Osteocyte (in vitro differentiated cells): Measurements from ENCODE around the gene BAMBI. TPM values are rescaled to one million over a fixed set of nuclear protein-coding genes. Genes with fewer than 3 reads are reported as not detected.

ENCODE experiments used
- DNase-seq: peaks from one replicate; pipeline ENCODE4 v3.0.0; 2021; ENCODE audit warnings: mixed read lengths; ENCODE audit not compliant: unreplicated experiment; ENCODE audit errors: extremely low spot score
- H3K27ac Mint-ChIP-seq: one replicate; pipeline ENCODE4 v1.8.0; 2021; ENCODE audit warnings: mild to moderate bottlenecking, mixed read lengths; ENCODE audit not compliant: unreplicated experiment
- H3K27me3 Mint-ChIP-seq: one replicate; pipeline ENCODE4 v1.8.0; 2021; ENCODE audit warnings: mixed read lengths; ENCODE audit not compliant: unreplicated experiment
- H3K36me3 Mint-ChIP-seq: one replicate; pipeline ENCODE4 v1.8.0; 2021; ENCODE audit warnings: mixed read lengths; ENCODE audit not compliant: unreplicated experiment
- H3K4me1 Mint-ChIP-seq: one replicate; pipeline ENCODE4 v1.8.0; 2021; ENCODE audit warnings: mixed read lengths; ENCODE audit not compliant: unreplicated experiment
- H3K4me3 Mint-ChIP-seq: one replicate; pipeline ENCODE4 v1.8.0; 2021; ENCODE audit warnings: mild to moderate bottlenecking, moderate library complexity, mixed read lengths; ENCODE audit not compliant: unreplicated experiment
- H3K9me3 Mint-ChIP-seq: one replicate; pipeline ENCODE4 v1.8.0; 2021; ENCODE audit warnings: mixed read lengths; ENCODE audit not compliant: unreplicated experiment
- CTCF ChIP-seq: fragments of 200-600 bp; sonication (generic); IDR thresholded peaks from 2 replicates; pipeline ENCODE4 v1.5.0; 2021; ENCODE audit warnings: antibody characterized with exemption, mild to moderate bottlenecking, moderate library complexity
- total RNA-seq: library from RNA; stranded (reverse); gene quantifications from 2 replicates; pipeline ENCODE4 v1.2.1, GENCODE V29; 2021

BAMBI gene
- total RNA-seq, 1 donor from 2014 or later, result 6.1 TPM

- peaks cover 5% of the 10 kb centered on the region for H3K9me3 Mint-ChIP-seq
- no peak overlapping the region for H3K27ac Mint-ChIP-seq
- no peaks in the 10 kb centered on the region for H3K36me3 Mint-ChIP-seq
- H3K4me1 Mint-ChIP-seq, result peaks cover 14% of the 10 kb centered on the region
- no peak for DNase-seq
- no peak overlapping the region for H3K4me3 Mint-ChIP-seq
- H3K27me3 Mint-ChIP-seq, result peaks cover 6% of the 10 kb centered on the region
- TF ChIP-seq CTCF, result no peak
Measured at GRCh38 chr10:28704464-28705161, 27.3 kb downstream of the BAMBI start.

GRCh38 chr10:28705472-28705871, 28.2 kb downstream of the BAMBI start:
- Mint-ChIP-seq H3K27ac (no peak overlapping the region), H3K9me3 (peaks cover 5% of the 10 kb centered on the region), H3K36me3 (no peaks in the 10 kb centered on the region), H3K4me3 (no peak overlapping the region), H3K27me3 (peaks cover 6% of the 10 kb centered on the region), H3K4me1 (peaks cover 14% of the 10 kb centered on the region)
- DNase-seq, result no peak
- TF ChIP-seq CTCF, result no peak

GRCh38 chr10:28709001-28709710, 31.8 kb downstream of the BAMBI start:
- peaks cover 8% of the 10 kb centered on the region for H3K4me1 Mint-ChIP-seq
- H3K4me3 Mint-ChIP-seq, result no peak overlapping the region
- no peaks in the 10 kb centered on the region for H3K36me3 Mint-ChIP-seq
- no peak for TF ChIP-seq CTCF
- no peaks in the 10 kb centered on the region for H3K9me3 Mint-ChIP-seq
- no peak overlapping the region for H3K27ac Mint-ChIP-seq
- no peak for DNase-seq
- H3K27me3 Mint-ChIP-seq, result peaks cover 6% of the 10 kb centered on the region

GRCh38 chr10:28710202-28710886, 33.0 kb downstream of the BAMBI start:
- DNase-seq, result no peak
- no peak overlapping the region for H3K27ac Mint-ChIP-seq
- H3K9me3 Mint-ChIP-seq, result no peaks in the 10 kb centered on the region
- no peak overlapping the region for H3K4me3 Mint-ChIP-seq
- TF ChIP-seq CTCF, result no peak
- H3K36me3 Mint-ChIP-seq, result no peaks in the 10 kb centered on the region
- H3K27me3 Mint-ChIP-seq, result peaks cover 6% of the 10 kb centered on the region
- no peaks in the 10 kb centered on the region for H3K4me1 Mint-ChIP-seq

- Mint-ChIP-seq H3K27me3 (peaks cover 4% of the 10 kb centered on the region), H3K27ac (no peak overlapping the region), H3K4me1 (no peaks in the 10 kb centered on the region), H3K36me3 (no peaks in the 10 kb centered on the region), H3K9me3 (no peaks in the 10 kb centered on the region), H3K4me3 (no peak overlapping the region)
- TF ChIP-seq CTCF, result no peak
- DNase-seq, result no peak
Measured at GRCh38 chr10:28711041-28711440, 33.7 kb downstream of the BAMBI start.
